Activated naive CD4-positive, alpha-beta T cell treated with Interleukin-2 at 50 U/mL for 16 hours (primary cell): Measurements from ENCODE around the gene DERL3.

Experiments
- DNase-seq: peaks from one replicate; pipeline ENCODE4 v3.0.0-alpha.2; 2020

Gene DERL3

DNA sequence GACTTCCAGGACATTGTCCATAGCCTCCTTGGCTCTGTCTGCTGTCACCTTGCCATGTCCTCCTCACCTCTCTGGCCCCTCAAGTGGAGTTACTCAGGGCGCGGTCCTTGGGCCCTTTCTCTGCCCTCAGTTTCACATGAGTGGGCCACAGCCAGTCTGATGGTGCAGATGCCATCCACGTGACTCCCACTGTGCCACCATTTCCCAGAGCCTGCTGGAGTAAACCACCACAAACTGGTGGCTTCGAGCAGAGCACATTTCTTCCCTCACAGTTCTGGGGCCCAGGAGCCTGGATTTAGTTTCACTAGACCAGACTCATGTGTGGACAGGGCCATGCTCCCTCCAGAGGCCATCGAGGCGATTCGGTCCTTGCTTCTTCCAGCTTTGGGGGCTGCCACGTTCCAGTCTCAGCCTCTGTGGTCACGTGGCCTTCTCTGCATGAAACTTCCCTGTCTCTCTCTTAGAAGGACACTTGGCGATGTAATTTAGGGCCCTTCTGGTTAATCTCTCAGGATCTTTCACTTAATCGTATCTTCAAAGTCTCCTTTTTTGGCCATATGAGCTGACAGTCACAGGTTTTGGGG lies 37.5 kb downstream of the DERL3 start:
- no peak for DNase-seq

DNA sequence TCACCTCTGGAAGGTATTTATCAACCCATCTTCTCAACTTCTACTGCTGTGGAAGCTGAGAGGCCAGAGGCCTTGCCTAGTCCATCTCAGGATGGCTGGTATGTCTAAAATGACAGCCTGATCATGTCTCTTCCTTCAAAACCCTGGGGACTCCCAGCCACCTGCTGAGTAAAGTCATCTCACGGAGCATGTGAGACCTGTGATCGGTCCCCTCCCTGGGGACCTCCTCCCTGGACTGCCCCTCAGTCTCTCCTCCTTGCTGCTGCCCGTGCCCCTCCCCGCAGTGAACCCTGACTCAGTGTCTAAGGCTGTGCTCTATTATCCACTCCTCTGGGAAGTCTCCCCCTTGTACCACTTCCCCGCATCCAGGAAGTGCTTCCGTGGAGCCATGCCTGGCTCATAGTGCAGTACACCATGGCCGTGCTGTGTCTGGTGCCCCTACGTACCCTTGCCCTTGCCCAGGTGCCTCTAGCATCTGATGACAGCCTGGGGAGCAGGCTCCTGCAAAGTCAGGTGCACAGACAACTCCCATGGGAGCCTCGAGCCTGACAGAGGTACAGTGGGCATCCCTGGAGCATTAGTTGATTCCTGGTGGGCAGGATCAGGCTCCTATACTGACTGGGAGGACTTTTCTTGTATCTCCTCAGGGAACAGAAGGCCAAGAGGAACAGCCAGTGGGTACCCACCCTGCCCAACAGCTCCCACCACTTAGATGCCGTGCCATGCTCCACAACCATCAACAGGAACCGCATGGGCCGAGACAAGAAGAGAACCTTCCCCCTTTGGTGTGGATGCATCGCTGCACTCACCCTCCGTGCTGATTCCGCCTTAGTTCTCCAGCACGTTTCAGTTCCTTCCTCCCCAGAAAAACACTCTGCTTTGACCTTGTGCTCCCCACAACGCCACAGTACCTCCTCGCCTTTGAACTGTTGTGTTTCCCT lies 38.2 kb downstream of the DERL3 start:
- DNase-seq = no peak

DNA sequence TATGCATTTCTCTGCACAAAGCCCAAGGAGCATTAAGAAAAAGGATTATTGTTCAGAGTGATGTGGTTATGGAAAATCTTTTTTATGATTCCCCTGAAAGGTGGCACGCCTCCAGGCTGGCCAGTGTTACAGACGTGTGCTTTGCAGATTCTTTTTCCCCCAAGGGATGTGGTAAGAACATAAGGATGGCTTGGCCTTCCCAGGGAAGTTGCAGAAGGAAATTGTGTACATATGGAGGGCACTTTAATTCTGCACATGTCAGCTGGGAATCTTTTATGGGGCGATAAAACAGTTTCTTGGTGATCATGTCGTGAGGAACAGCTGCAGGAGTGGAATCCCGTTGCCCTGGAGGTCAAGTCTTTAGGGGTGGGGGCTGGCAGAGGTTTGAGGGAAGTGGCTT lies 42.3 kb downstream of the DERL3 start:
- DNase-seq = no peak

DNA sequence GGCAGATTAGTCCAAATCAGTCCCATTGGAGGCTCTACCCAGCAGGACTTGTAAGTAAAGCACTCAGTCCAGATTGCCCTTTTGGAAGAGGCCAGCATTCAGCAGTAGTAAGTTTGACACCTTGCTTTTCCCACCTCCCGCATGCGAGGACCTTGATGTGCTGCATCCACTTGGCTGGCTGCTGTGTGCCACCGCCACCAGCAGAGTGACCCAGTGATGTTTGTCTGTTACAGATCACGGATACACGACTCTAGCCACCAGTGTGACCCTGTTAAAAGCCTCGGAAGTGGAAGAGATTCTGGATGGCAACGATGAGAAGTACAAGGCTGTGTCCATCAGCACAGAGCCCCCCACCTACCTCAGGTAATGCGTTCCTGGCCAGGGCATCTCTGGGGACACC lies 45.5 kb downstream of the DERL3 start:
- no peak for DNase-seq

DNA sequence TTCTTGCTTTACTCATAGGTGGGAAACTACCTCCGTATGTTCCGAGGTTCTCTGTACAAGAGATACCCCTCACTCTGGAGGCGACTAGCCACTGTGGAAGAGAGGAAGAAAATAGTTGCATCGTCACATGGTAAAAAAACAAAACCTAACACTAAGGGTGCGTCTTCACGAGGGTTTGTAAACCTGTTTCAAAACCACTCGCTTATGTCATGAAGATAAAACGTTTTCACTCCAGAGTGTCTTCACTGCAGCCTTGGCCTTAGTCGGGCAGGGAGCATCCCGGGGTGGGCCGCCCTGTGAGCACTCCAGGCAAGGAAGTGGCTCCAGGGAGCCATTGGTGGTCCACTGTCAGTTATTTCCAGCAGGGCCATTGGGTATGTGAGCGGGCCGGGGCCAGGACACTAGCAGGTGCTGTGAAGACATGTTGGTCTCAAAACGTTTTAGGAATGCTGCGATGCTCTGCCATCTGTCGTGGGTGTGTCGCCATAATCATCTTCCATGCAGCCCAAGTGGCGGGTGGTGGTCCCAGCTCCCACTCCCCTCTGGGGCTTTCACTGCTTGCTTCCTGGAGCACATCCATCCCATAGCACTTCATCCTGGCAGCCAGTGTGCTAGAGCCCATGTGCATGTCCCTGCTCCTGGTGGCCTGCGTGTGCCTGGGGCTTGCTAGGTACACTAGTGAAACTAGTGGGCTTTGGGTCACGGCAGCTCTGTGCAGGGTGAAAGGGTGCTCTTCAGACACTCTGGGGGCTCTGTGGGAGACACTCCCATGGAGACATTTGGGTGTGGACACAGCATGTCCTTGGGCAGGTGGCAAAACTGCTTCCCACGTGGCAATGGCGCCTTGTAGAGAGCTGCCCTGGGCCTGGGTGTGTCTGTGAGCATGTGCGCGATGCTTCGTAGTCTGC lies 46.8 kb downstream of the DERL3 start:
- no peak for DNase-seq

DNA sequence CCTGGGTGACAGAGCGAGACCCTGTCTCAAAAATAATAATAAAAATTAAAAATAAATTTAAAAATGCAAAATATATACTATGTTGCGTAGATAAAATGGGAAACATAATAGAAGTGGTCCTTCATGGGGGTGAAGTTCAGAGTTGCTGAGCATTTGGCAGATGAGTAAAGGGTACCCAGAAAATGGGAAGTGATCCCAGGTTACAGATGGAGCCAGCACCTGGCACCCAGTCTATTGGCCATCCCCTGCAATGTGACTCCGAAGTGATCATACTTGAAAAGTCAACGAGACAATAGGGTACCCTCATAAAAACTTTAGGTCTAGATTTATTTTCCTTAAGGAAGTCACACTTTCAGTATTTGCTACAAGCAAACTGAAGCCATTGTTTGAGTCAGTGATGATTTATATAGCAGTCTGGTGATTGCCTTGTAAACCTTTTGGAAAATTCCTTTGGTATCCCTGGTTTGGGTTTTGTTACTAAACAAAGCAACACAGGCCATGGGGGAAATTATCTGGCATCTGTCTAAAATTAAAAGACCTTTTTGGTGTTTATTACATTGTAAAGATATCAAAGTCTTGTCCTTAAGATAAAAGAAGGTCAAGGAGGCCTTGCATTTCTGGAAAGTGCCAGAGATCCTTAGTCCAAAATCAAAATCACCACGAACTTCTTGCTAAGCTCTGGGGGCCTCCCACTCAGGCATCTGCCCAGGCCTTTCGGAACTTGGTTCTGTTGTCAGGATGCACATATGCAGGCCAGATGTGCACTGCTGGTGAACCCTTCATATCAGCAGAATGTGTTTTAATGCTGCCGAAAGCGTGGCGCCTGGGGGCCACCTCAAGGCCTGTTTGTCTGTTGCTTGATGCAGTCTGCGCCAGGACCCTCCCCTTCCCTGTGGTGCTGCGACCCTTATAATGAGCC lies 47.7 kb downstream of the DERL3 start:
- no peak for DNase-seq

DNA sequence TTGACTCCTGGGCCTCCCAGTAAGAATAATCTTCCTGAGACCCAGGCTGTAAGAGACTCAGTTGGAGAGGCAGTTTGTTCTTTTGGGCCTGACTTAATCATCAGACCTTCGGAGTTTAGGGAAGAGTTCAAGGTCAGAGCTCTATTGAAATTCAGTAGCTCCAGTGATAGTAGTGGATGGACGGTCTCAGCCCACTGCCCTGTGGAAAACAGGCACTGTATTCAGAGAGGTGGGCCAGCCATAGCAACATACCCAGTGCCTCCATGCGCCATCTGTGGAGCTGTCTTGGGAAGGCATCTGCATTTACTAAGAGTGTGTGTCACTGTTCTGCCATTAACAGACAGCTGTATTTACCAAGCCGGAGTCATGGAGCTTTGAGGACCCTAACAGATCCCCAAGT lies 49.2 kb downstream of the DERL3 start:
- DNase-seq = no peak

DNA sequence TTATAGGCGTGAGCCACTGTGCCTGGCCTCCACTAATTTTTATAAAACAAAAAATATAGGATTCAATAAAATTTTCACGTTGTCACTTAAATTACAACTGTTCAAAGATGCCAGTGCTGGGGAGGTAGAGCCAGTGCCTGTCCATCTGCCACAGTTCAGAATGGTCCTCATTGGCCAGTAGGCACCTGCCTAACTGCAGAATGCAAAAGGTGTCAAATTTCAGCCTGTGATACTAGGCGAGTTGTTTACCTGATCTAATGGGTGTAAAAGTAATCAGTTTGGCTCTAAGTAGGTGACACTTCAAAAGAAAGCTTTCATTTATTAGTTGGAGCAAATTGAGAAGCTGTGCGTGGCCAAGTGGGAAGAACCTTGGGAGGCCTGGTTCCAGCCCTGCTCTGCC lies 49.7 kb downstream of the DERL3 start:
- no peak for DNase-seq

DNA sequence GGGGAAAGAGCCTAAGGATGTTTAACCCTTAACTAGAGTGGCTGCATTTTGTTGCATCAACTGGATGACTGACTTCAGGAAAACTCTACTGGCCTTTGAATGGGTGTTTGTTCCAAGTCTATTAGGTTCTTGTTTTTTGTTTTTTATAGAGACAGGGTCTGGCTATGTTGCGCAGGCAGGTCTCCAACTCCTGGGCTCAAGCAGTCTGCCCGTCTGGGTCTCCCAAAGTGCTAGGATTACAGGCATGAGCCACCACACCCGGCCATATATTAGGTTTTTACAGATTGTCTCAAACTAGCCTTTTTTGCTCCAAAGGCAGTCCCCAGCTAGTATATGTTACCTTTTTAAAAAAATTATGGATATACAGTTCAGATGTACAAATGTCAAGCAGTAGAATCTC lies 50.9 kb downstream of the DERL3 start:
- no peak for DNase-seq

DNA sequence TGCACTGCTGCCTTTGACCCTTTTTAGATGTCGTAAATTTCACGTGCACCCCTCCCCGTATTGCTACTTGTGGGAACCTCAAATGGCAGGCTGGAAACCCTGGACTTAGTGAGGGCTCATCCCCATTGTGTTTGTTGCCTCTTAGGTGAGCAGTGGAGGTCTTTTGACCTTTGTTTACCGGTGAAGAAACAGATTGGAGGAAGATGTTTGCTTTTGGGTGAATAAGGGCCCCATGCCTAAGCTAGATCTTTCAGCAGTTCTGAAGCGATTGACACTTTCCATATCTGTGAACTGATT lies 51.3 kb downstream of the DERL3 start:
- DNase-seq = no peak

DNA sequence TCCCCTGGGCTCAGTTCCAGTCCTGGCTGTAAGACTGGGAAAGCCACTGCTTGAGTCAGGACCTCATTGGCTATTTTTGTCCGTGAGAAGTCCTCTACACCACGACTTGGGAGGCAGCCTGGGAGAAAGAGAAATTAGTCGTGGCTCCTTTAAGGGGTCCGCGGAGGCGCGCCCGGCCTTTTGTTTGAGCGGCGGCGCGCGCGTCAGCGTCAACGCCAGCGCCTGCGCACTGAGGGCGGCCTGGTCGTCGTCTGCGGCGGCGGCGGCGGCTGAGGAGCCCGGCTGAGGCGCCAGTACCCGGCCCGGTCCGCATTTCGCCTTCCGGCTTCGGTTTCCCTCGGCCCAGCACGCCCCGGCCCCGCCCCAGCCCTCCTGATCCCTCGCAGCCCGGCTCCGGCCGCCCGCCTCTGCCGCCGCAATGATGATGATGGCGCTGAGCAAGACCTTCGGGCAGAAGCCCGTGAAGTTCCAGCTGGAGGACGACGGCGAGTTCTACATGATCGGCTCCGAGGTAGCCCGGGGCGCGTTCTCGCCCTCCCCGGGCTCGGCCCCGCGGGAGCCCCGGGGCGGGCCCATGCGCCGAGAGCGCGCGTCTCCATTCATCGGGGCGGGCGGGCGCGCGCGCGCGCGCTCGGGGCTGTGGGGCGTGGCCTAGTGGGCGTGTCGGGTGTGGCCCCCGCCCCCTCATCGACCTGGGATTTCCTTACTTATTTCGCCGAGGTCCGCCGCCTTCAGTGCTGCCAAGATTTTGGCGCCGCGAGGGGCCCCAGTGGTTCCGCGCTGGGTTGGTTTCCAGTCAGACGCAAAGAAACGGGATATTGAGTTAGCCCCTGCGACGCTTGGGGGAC lies 51.8 kb downstream of the DERL3 start, which contains the start of gene SMARCB1:
Gene SMARCB1, plus strand, starts transcription at position 215 of the 848 bp plus-strand sequence. Its CDS starts 204 bp downstream, at position 419.
- DNase-seq = peak; percentile 89

DNA sequence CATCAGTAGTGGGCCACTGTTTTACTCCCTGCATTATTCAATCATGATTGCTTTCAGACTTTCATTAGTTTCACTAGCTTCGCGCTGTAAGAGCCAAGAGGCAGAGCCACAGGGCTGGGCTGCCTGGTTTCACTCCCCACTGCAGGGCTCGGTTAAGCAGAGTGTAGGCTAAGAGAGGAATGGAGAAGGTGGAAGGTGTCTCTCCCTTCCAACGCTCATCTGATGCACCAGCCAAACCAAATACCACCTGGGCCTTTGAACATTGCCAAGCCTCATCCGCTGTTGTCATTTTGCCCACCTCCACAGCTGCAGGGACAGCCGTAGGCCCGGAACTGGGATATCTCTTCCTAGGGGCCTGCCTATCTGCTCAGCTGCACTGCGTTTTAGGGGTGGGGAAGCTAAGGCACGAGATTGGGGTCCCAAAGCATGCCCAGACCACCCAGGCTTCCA lies 52.5 kb downstream of the DERL3 start:
- DNase-seq = no peak
